ENCODE data around the gene NBPF1.
"Not testable (repeated sequence)": the region's sequence is repeated elsewhere in the genome, so short reads cannot be mapped to it uniquely, and the experiment has no call there.

DNA sequence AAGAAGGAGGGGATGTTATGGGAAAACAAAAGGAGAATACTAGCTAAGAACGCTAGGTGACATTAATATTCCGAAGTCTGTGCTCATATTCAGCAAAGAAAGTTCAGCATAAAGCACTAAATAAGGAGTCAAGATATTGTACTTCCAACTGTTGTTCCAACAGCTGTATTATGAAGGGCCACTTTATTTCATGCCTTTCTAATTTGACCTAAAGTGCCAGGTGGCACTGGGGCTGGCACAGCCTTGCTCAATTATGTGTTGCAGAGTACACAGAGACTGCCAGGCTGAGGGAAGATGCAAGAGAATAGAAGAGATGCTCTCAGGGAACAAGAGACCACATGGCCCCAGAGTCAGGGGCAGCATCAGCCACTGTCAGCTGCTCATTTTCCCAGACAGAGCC lies 9.7 kb downstream of the NBPF1 start:
- TF ChIP-seq, protein P1, sequence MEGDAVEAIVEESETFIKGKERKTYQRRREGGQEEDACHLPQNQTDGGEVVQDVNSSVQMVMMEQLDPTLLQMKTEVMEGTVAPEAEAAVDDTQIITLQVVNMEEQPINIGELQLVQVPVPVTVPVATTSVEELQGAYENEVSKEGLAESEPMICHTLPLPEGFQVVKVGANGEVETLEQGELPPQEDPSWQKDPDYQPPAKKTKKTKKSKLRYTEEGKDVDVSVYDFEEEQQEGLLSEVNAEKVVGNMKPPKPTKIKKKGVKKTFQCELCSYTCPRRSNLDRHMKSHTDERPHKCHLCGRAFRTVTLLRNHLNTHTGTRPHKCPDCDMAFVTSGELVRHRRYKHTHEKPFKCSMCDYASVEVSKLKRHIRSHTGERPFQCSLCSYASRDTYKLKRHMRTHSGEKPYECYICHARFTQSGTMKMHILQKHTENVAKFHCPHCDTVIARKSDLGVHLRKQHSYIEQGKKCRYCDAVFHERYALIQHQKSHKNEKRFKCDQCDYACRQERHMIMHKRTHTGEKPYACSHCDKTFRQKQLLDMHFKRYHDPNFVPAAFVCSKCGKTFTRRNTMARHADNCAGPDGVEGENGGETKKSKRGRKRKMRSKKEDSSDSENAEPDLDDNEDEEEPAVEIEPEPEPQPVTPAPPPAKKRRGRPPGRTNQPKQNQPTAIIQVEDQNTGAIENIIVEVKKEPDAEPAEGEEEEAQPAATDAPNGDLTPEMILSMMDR (IDR thresholded peaks at IDR 0.05; ENCODE audit: low read length) = not testable (repeated sequence)
- not testable (repeated sequence) for TF ChIP-seq EZH2 (IDR thresholded peaks at IDR 0.05; ENCODE audit: borderline replicate concordance, low read length)

Measured in OCI-LY1 (cell line).